ENCODE results near the gene TCERG1L.

TCERG1L gene

DNA sequence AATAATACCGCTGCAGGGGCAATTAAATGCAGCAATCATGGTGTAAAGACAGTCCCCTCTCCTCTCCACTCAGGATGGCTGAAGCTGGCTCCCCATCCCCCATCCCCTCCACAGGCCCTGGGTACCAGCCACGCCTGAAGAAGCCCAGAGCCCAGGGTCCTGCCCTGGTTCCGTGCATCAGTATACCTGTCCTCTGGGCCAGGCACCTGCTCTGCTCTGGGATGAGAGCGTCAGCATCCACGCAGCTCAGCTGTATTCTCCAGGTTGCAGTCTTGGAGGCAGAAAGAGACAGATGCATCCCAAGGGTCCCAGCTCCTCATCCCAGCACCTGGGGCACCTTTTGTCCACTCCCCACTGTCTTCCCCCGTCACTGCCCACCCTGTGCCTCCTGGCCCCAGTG is 233.8 kb downstream of the TCERG1L start:
- in situ Hi-C loops (cut with HindIII; ENCODE audit: low sequenced_read_pairs) = no loop called here

DNA sequence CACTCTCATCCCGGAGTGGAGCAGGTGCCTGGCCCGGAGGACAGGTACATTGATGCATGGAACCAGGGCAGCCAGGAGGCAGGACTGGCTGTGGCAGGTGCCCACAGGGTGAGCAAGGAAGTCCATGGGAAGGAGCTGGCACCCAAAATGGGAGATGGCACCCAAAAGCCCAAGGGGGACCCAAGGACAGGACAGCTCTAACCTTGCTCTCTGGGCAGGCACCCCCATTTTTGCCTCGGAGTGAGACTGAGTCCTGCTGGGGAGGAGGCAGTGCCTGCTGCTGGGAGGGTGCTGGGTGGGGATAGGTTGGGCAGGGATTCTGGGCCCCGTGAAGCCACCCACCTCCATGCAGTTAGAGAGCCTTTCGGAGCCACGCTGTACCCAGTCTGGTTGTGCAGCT is 234.5 kb downstream of the TCERG1L start:
- in situ Hi-C loops (cut with HindIII; ENCODE audit: low sequenced_read_pairs) = no loop called here

DNA sequence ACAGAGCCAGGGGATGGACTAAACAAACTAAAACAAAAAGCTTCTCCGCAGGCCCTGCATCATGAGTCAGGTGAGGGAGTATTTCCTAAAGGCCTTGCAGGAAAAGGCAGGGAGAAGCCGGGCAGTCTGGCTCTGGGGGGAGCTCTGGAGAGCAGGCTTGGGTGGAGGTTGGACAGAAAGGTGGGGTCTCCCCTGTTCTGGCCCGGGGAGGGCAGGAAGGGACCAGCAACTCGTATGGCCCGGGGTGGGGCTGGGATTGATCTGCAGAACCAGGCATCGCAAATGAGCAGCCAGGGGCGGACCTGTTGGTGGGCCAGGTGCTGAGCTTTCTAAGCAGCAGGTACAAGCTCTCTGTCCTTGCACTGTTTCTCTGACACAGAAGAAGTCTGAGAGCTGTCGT is 235.2 kb downstream of the TCERG1L start:
- in situ Hi-C loops (cut with HindIII; ENCODE audit: low sequenced_read_pairs) = no loop called here

DNA sequence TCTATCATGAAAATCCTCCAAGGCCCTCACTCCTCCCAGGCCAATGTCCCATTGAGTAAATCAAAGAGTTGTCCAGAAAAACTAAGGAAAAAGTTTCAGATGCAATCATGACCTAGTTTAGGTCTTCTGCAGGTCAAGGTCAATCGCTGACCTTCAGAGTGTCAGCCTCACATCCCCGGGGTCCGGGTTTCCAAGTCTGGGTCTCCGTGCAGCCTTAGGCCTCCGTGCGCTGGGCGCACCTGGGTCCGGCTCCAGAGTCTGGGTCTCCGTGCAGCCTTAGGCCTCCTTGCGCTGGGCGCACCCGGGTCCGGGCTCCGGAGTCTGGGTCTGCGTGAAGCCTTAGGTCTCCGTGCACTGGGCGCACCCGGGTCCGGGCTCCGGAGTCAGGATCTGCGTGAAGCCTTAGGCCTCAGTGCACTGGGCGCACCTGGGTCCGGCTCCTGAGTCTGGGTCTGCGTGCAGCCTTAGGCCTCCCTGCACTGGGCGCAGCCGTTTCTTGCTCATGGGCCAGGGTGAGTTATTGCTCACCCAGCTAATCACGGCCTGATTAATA is 236.2 kb downstream of the TCERG1L start:
- in situ Hi-C loops (cut with HindIII; ENCODE audit: low sequenced_read_pairs) = no loop called here

DNA sequence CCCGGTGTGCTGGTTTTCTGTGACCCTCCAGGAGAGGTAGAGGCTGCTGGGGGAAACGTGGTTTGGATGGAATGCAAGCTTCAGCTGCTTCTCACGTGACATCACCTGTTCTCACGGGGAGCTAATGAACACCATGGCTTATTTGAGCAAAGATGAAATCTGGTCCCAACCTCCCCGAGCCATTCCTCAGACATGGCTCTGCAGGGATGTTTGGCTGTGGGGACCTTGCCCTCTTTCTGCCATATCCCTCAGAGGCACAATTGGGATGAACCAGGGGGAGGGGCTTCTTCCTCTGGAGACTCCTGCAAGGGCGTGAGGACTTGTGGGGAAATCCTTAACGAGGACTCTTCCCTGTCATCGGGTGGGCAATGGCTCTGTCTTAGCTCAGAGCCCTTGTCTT is 236.8 kb downstream of the TCERG1L start:
- in situ Hi-C loops (cut with HindIII; ENCODE audit: low sequenced_read_pairs) = no loop called here

DNA sequence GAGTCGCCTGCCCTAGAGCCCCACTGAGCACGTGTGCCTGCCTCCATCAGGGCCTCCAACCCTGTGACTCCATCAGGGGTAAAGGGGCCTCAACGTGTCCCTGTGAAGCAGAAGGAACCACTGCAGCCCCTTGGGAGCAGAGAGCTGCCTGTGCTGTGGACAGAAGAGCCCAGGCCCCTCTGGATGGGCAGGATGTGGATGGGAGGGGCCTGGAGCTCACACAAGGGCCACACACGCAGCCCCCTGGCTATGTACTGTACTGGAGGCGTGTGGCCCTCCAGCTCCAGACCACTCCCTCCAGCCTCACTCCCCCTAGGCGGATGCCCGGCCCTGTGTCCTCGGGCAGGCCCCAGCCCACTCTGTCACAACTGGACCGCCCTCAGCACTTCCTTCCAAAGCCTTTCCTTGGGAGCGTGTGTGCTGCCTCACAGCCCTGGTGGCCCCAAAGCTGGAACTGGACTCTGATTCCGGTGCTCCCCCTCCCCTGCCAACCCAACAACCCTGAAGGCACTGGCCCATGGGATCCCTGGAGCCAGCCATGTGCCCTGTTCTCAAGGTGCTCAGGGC is 238.0 kb downstream of the TCERG1L start:
- in situ Hi-C loops (cut with HindIII; ENCODE audit: low sequenced_read_pairs) = no loop called here

DNA sequence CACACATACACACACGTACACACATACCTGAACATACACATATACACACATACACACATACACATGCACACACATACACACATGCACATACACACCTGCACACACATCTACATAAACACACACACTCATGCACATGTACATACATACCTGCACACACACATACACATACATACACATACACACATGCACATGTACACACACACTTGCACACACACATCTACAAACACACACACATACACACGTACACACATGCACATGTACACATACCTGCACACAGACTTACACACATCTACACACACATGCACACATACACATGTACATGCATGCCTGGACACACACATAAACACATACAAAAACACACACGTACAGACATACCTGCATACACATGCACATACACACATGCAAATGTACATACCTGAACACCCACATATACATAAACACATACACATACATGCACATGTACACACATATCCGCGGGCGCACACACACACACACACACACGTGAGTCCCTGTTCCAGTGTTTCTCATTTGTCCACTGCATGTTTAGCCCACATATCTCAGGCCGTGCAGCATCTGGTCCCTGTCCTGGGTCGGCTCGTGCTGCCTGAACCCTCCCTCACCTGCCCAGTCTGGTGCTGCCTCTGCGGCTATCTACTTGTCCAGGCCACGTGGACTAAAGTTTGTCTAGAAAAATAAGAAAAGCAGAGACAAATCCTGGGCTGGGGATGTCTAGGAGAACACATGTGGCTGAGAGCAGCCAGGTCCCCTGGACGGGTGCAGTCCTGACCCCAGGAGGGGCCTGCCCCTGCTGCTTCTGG is 238.7 kb downstream of the TCERG1L start:
- in situ Hi-C loops (cut with HindIII; ENCODE audit: low sequenced_read_pairs) = no loop called here

DNA sequence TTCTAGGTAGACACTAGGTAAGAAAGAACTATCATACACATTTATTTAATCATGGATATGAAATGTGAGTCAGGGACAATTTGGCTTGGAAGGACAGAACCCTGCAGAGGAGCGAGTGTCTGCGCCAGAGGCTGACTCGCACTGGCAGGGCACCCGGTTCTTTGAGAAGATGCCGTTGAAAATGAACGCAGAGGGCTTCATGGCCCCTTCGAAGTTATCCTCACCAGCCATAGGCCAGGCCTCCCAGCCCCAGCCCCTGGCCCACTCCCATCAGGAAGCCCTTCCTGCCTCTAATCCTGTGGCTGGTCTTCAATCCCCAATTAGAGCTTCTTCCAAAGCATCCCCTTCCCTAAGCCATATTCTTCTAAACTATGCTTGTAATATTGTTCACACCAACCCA is 239.8 kb downstream of the TCERG1L start:
- in situ Hi-C loops (cut with HindIII; ENCODE audit: low sequenced_read_pairs) = no loop called here

DNA sequence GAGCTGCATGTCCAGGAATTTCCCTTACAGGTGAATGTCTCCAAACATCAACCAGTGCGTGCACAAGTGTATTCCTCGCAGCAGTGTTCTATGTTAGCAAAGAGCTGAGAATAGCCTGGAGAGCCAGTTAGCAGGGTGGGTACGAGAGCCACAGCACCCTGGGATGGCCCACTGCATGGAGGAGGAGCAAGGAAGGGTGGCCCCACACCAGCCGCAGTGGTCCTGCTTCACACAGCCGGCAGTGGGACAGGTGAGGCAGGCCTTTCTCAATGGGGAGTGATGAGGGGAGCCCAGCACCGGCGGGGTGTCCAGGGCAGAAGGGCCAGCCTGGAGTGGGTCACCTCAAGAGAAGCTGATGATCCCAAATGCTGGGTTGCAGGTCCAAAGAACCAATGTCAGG is 240.7 kb downstream of the TCERG1L start:
- in situ Hi-C loops (cut with HindIII; ENCODE audit: low sequenced_read_pairs) = no loop called here

DNA sequence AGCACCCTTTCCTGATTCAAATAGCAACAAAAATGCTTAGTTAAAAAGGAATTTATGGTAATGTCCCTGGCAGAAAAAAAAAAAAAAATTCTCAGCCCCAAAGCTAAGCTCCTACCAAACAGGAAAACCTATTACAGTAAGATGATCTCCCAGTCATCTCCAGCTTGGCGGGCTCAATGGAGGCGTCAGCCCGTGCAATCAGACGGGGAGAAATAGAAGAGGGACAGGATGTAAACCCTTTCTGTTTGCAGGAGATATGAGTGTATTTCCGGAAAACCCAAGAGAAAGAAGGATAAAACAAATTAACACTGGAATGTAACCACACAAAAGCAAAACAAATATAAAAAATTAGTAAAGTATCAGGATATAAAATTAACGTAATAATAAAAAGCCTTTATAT is 242.8 kb downstream of the TCERG1L start:
- in situ Hi-C loops (cut with HindIII; ENCODE audit: low sequenced_read_pairs) = no loop called here

DNA sequence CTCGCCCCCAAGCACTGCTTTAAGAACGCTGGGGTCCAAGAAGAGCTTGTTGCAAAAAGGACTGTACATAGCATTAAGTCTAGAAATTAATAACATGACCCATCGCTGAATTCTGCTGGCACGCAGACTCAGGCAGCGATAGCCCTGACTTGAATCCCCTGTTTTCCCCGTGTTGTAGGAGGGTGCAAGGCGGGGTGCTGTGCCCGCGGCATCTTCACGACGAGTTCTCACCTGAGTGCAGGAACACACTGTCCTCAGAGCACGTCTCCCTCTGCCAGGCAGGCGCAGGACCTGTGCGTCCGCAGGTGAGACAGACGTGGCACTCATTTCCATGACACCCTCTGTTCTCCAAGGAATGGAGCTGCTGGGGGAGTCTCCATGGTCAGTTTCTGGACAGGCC is 243.2 kb downstream of the TCERG1L start:
- in situ Hi-C loops (cut with HindIII; ENCODE audit: low sequenced_read_pairs) = no loop called here

DNA sequence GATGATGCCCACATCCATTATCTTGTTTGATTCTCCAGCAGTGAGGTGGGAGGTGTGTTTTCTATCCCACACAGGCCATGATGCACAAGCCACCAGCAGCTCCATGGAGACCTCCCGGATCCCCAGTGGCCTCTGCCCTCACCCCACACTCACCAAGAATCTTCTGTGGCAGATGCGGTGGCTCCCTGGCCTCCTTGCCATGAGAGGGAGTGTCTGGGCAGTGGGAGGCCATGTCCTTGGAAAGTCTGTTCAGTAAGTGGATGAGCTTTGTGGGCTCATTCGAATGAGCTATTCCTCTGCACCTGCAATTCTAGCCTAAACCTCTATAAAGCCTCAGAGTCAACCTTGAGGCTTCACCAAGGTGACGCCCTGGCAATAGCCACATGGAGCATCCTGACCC is 243.8 kb downstream of the TCERG1L start:
- in situ Hi-C loops (cut with HindIII; ENCODE audit: low sequenced_read_pairs) = no loop called here

DNA sequence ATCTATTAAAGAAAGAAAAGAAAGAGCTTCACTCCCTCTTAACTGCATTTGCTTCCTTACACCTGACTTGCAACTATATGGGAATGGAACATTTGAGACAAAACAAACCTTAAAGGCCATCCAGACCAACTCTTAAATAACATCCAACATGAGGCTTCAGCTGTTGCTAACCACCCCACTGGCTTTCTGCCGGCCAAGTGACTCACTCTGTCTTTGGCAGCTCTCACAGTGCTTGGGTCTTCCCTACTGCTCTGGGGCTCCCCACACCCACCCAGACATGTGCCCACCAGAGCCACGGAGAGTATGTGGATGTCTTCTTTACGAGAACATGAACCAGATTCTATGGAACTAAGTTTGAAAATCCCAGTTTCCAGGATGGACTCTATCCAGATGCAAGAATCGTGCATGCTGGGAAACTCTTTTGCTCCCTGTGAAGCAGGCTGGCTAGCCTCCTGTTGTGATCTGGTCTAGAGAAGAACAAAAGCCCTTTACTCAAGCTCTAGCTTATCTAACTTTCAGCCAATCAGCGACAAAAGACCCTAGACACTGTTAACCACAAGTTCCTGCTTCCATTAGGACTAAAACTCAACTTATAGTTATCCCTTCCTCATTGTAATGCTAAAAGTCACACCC is 245.7 kb downstream of the TCERG1L start:
- in situ Hi-C loops (cut with HindIII; ENCODE audit: low sequenced_read_pairs) = no loop called here

DNA sequence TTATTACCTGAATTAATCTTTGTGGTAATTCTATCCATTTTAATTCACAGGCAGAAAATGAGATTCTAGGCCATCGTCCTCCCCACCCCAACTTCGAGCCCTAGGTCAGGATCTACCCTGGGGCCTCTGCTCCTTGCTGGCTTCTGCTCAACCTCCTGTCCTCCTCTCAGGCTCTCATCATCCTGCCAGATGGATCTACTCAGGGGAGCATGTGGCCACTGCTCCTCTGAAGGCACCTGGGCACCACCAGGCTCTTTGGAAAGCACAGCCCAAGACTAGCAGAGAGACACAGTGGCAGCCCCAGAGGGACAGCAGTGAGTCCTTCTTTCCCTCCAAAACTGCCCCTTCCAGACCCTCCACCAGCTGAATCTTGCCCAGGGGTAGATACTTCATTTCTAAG is 248.2 kb downstream of the TCERG1L start:
- in situ Hi-C loops (cut with HindIII; ENCODE audit: low sequenced_read_pairs) = no loop called here

DNA sequence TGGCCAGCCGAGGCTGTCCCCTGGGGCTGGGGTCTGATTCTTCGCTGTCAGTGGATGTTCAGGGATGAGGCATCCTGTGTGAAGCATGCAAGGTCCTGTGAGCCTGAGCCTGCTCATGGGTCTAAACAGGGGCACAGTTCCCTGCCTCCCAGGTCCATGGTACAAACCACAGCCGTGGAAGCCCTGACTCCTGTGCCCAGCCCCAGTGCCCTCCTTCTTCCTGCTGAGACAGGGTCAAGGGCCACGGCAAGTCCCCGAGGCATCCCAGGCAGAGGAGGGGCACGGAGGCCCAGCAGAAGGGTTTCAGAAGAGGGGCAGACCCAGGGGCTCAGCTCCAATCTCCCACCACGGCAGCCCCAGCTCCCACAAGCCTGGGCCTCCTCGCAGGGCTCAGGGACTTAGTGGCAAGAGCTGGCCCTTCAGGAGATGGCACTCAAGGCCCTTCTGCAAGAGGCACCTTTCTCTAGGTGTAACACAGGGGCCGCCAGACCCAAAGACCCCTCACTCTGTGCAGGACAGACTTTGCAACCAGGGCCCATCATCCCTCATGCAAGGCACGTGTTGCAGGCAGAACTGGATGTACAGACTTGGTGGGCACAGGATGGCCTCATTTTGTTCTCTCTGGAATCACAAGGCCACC is 248.8 kb downstream of the TCERG1L start:
- in situ Hi-C loops (cut with HindIII; ENCODE audit: low sequenced_read_pairs) = no loop called here

DNA sequence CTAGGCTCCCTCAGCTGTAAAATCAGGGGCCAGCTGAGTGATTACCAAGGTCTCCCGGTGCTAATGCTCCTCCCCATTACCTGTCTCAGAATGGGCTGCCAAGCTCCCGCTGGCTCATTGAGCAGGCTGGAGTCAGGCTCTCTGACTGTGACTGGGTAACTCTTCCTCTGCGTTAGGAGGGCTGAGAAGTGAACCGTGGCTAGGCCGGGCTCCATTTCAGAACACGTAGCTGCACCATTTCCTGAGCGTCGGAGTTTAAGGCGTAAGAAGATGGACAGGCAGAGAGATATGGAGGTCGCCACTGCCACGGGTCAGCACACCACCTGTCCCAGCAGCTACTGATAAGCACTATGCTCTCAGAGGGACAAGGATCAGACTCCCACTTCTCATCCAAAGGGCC is 250.3 kb downstream of the TCERG1L start:
- in situ Hi-C loops (cut with HindIII; ENCODE audit: low sequenced_read_pairs) = no loop called here

DNA sequence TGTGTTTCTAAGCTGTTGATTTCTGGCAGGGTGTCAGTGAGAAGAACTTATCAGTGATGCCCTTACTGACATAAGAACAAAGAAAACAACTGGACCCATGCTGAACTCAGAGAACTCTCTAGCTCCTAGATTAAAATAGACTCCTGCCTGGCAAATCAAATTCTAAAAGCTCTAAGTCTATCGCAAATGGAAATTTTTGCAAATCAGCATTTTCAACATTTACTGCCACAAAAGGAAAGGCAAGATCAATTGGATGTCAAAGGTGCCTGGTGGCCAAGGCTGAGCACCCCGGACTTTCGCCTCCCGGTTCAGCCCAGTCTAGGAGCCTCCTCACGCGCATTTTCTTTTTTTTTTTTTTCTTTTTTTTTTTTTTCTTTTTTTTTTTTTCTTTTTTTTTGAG is 251.6 kb downstream of the TCERG1L start:
- in situ Hi-C loops (cut with HindIII; ENCODE audit: low sequenced_read_pairs) = no loop called here

DNA sequence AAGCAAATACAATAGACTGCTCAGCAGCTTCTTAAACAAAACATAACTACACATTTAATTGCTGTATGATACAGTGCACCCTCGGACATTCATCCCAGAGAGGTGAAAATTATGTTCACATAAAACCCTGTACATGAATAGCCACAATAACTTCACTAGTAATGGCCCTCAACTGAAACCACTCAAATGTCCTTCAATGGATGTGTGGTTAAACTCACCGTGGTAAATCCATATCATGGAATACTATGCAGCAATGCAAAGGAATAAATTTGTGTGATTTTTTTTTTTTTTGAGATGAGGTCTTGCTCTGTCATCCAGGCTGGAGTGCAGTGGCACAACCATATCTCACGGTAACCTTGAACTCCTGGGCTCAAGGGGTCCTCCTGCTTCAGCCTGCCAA is 252.7 kb downstream of the TCERG1L start:
- in situ Hi-C loops (cut with HindIII; ENCODE audit: low sequenced_read_pairs) = no loop called here

DNA sequence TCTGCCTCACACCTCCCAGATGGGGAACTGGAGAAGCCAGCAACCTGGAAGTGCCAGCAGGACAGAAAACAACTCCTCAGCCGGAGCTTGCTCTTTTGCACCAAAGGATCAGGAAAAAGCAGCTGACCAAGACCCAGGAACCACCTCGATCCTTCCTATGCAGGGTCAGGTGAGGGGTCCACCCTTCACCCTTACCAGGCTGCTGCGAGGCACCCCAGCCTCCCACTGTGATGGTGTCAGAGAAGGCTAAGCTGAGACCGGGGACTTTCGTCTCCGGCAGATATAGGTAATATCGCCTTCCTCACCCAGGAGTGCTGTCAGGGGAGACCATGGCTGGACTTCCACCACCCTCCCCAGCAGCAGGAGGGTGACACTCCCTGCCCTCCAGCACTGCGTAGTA is 254.7 kb downstream of the TCERG1L start:
- in situ Hi-C loops (cut with HindIII; ENCODE audit: low sequenced_read_pairs) = no loop called here

DNA sequence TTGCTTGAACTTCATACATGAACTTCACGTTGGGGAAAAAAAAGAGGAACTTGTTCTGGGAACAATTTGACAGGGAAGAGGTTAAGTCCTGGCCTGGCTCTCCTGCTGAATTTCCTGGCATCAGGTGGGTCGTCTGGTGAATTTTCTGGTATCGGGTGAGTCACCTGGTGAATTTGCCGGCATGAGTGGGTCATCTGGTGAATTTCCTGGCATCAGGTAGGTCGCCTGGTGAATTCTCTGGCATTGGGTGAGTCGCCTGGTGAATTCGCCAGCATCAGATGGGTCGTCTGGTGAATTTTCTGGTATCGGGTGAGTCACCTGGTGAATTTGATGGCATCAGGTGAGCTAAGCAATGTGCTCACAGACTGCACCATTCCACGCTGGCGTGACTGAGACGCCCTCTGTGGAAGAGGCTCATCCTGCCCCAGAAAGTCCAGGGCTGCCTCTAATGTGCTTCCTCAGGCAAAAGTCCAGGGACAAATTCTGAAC is 255.4 kb downstream of the TCERG1L start:
- in situ Hi-C loops (cut with HindIII; ENCODE audit: low sequenced_read_pairs) = no loop called here

DNA sequence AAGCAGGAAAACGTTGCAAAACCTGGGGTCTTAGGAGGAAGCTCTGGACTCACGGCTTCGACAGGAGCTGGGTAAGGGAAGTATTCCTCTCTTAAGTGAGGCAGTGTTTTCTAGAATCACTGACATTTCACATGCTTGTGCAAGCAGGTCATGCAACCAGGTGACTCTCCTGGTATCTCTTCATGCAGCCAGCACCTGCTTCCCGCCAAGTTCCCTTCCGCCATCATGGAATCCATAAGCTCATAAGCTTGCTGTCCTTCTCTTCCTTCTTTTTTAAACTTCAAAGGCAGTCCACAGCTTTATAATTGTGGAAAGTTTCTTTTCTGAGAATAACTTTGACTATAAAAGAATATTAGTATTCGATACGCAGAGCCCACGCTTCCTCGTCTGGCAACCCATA is 256.1 kb downstream of the TCERG1L start:
- in situ Hi-C loops (cut with HindIII; ENCODE audit: low sequenced_read_pairs) = no loop called here
